Neuronal stem cell (in vitro differentiated cells): ENCODE measurements around the gene ZNF566.
A peak's percentile ranks its signal among the peaks of the same experiment; 100 is the strongest.

ENCODE experiments used
- DNase-seq: peaks from one replicate; pipeline ENCODE4 v3.0.0-alpha.2; 2013; ENCODE audit warnings: low spot score
- H2AFZ ChIP-seq: one replicate; pipeline ENCODE4 v1.6.1; 2013; ENCODE audit warnings: mild to moderate bottlenecking, low read length, inconsistent platforms
- H2AK5ac ChIP-seq: 2 replicates; pipeline ENCODE4 v1.6.1; 2013; ENCODE audit warnings: low read depth, mild to moderate bottlenecking, inconsistent platforms, low read length, moderate library complexity, mixed read lengths
- H2BK120ac ChIP-seq: 2 replicates; pipeline ENCODE4 v1.6.1; 2013; ENCODE audit warnings: low read depth, mild to moderate bottlenecking, inconsistent platforms, low read length, moderate library complexity, mixed read lengths
- H2BK12ac ChIP-seq: one replicate; pipeline ENCODE4 v1.6.1; 2013; ENCODE audit warnings: low read length, inconsistent platforms
- H2BK15ac ChIP-seq: 2 replicates; pipeline ENCODE4 v1.6.1; 2013; ENCODE audit warnings: mild to moderate bottlenecking, low read length, inconsistent platforms, mixed read lengths
- H2BK5ac ChIP-seq: one replicate; pipeline ENCODE4 v1.6.1; 2013; ENCODE audit warnings: inconsistent platforms, mild to moderate bottlenecking, low read length, moderate library complexity
- H3K14ac ChIP-seq: one replicate; pipeline ENCODE4 v1.6.1; 2013; ENCODE audit warnings: low read length, inconsistent platforms
- H3K18ac ChIP-seq: 2 replicates; pipeline ENCODE4 v1.6.1; 2013; ENCODE audit warnings: low read length, inconsistent platforms
- H3K23ac ChIP-seq: 2 replicates; pipeline ENCODE4 v1.6.1; 2013; ENCODE audit warnings: low read depth, mild to moderate bottlenecking, mixed read lengths, low read length, inconsistent platforms; ENCODE audit not compliant: poor library complexity
- H3K27ac ChIP-seq: replicated peaks from 3 replicates; pipeline ENCODE4 v1.5.1; 2013; ENCODE audit warnings: low read length, inconsistent platforms
- H3K27me3 ChIP-seq, 3 experiments: 2 replicates each; pipeline ENCODE4 v1.6.1; 2013; ENCODE audit warnings: low read length in 3 of 3, mild to moderate bottlenecking in 2 of 3, inconsistent platforms in 1 of 3, low read depth in 1 of 3, mixed read lengths in 1 of 3, moderate library complexity in 1 of 3; ENCODE audit not compliant: control insufficient read depth in 3 of 3, insufficient read depth in 3 of 3
- H3K36me3 ChIP-seq, 2 donors: replicated peaks in 1 of 2; 2 replicates each; pipeline ENCODE4 v1.6.1; 2013; ENCODE audit warnings: low read length in 2 of 2; ENCODE audit not compliant: control insufficient read depth in 2 of 2, insufficient read depth in 2 of 2
- H3K4ac ChIP-seq: 2 replicates; pipeline ENCODE4 v1.6.1; 2013; ENCODE audit warnings: inconsistent platforms, mild to moderate bottlenecking, low read length, moderate library complexity
- H3K4me1 ChIP-seq, 2 donors: 1 replicate in 1 of 2; 2 replicates in 1 of 2; pipeline ENCODE4 v1.6.1; 2013; ENCODE audit warnings: low read length in 2 of 2, low read depth in 1 of 2; ENCODE audit not compliant: control insufficient read depth in 2 of 2, insufficient read depth in 1 of 2
- H3K4me2 ChIP-seq: one replicate; pipeline ENCODE4 v1.6.1; 2013; ENCODE audit warnings: mild to moderate bottlenecking, low read length, inconsistent platforms; ENCODE audit not compliant: insufficient read depth, poor library complexity, severe bottlenecking
- H3K4me3 ChIP-seq, 2 donors: 2 replicates each; pipeline ENCODE4 v1.5.1; 2013; ENCODE audit warnings: low read length in 2 of 2, mild to moderate bottlenecking in 2 of 2, inconsistent platforms in 1 of 2, moderate library complexity in 1 of 2
- H3K79me1 ChIP-seq: one replicate; pipeline ENCODE4 v1.6.1; 2013; ENCODE audit warnings: low read depth, mild to moderate bottlenecking, inconsistent platforms, low read length, moderate library complexity
- H3K9ac ChIP-seq: one replicate; pipeline ENCODE4 v1.6.1; 2013; ENCODE audit warnings: mild to moderate bottlenecking, low read depth, low read length, inconsistent platforms; ENCODE audit not compliant: poor library complexity
- H3K9me3 ChIP-seq, 2 donors: replicated peaks in 1 of 2; 2 replicates each; pipeline versions ENCODE3 to v1.6.1; 2013; ENCODE audit warnings: low read length in 2 of 2, mild to moderate bottlenecking in 2 of 2, inconsistent platforms in 1 of 2, low read depth in 1 of 2, mixed read lengths in 1 of 2, moderate library complexity in 1 of 2; ENCODE audit not compliant: control insufficient read depth in 2 of 2, insufficient read depth in 1 of 2
- H4K8ac ChIP-seq: one replicate; pipeline ENCODE4 v1.6.1; 2013; ENCODE audit warnings: low read depth, mild to moderate bottlenecking, inconsistent platforms, low read length, moderate library complexity
- H4K91ac ChIP-seq: one replicate; pipeline ENCODE4 v1.6.1; 2013; ENCODE audit warnings: low read length, low read depth, mild to moderate bottlenecking, inconsistent platforms; ENCODE audit not compliant: poor library complexity
- WGBS, 2 donors: extraction: QIAGEN DNeasy Blood & Tissue Kit; methylation state at CpG; one replicate each; pipeline ENCODE4 v1.1.7; 2013; ENCODE audit warnings: missing lambda C conversion rate in 2 of 2, mixed read lengths in 1 of 2; ENCODE audit not compliant: insufficient read length in 2 of 2, insufficient replicate concordance in 1 of 2; ENCODE audit errors: extremely low coverage in 2 of 2; 5-methylcytosine and 5-hydroxymethylcytosine counted together

Gene ZNF566

DNA sequence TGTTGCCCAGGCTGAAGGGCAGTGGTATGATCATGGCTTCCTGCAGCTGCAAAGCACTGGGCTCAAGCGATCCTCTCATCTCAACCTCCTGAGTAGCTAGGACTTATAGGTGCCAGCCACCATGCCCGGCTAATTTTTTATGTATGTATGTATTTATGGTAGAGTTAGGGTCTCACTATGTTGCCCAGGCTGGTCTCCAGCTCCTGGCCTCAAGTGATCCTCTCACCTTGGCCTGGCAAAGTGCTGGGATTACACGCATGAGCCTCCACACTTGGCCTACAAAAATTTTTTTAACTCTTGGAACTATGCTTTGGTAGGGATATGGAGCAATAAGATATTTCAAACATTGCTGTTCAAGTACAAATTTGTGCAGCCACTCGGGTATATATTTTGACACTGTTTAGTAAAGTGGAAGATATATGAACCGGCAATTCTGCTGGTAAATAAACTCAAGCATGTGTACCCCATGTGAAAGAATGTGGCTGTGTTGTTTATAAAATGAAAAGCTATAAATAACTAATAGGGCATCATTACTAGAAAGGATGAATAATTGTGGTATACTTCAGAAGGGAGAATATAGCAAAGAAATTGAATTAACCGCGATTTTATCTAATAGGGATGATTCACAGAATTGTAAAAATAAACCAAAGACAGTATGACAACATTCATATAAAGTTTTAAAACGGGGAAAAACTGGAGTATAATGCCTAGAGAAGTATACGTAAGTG lies 1.1 kb downstream of the ZNF566 start:
- H4K8ac ChIP-seq: no peak overlapping the region
- H3K23ac ChIP-seq: no peak overlapping the region
- H2BK120ac ChIP-seq: no peak overlapping the region
- peak overlapping the region; percentile 98 for H3K9ac ChIP-seq
- no peaks in the 10 kb centered on the region for H3K27me3 ChIP-seq
- H2BK15ac ChIP-seq: no peak overlapping the region
- no CpG with 5 or more reads among the region's 9 CpGs for WGBS, 2 donors
- H2AFZ ChIP-seq: peak overlapping the region; percentile 98
- peaks cover 4% of the 10 kb centered on the region for H3K79me1 ChIP-seq
- H3K4me2 ChIP-seq: peak overlapping the region; percentile 88
- no peak overlapping the region for H2AK5ac ChIP-seq
- H3K4me3 ChIP-seq: peak overlapping the region; percentile 65 to 87
- peaks cover 5 to 45% of the 10 kb centered on the region in 2 donors for H3K9me3 ChIP-seq
- H4K91ac ChIP-seq: no peak overlapping the region
- H3K4ac ChIP-seq: no peak overlapping the region
- peaks cover 0 to 18% of the 10 kb centered on the region in 2 donors for H3K36me3 ChIP-seq
- H3K4me1 ChIP-seq: peaks cover 2% of the 10 kb centered on the region in 2 donors
- no peak overlapping the region for H2BK12ac ChIP-seq
- H2BK5ac ChIP-seq: no peak overlapping the region
- no peak overlapping the region for H3K27ac ChIP-seq
- no peak overlapping the region for H3K18ac ChIP-seq
- DNase-seq: no peak
- no peak overlapping the region for H3K14ac ChIP-seq

DNA sequence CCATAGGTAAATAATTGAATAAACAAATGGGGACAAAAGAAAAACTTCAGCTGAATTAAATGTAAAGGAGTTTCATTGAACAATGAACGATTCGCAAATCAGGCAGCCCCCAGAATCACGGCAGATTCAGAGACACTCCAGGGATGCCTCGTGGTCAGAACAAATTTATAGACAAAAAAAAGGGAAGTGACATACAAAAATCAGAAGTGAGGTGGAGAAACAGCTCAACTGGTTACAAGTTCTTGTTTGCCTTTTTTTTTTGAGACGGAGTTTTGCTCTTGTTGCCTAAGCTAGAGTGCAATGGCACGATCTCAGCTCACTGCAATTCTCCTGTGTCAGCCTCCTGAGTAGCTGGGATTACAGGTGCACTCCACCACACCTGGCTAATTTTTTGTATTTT lies 5.7 kb downstream of the ZNF566 start:
- peaks cover 2 to 32% of the 10 kb centered on the region in 2 donors for H3K36me3 ChIP-seq
- H2BK120ac ChIP-seq: no peak overlapping the region
- H3K9me3 ChIP-seq: peaks cover 3 to 72% of the 10 kb centered on the region in 2 donors
- no peak overlapping the region for H3K18ac ChIP-seq
- no peak overlapping the region for H2AFZ ChIP-seq
- H3K14ac ChIP-seq: no peak overlapping the region
- H3K4ac ChIP-seq: no peak overlapping the region
- no peak overlapping the region for H4K91ac ChIP-seq
- H3K4me3 ChIP-seq: no peak overlapping the region
- no peak overlapping the region for H2BK15ac ChIP-seq
- H3K9ac ChIP-seq: no peak overlapping the region
- no peak overlapping the region for H3K4me2 ChIP-seq
- no peak overlapping the region for H3K27ac ChIP-seq
- DNase-seq: no peak
- H4K8ac ChIP-seq: no peak overlapping the region
- peaks cover 1% of the 10 kb centered on the region for H3K79me1 ChIP-seq
- no peak overlapping the region for H2AK5ac ChIP-seq
- H2BK12ac ChIP-seq: no peak overlapping the region
- peaks cover 0 to 2% of the 10 kb centered on the region in 2 donors for H3K4me1 ChIP-seq
- no peak overlapping the region for H2BK5ac ChIP-seq
- H3K23ac ChIP-seq: no peak overlapping the region
- no CpG with 5 or more reads among the region's 6 CpGs for WGBS, 2 donors
- no peaks in the 10 kb centered on the region for H3K27me3 ChIP-seq

DNA sequence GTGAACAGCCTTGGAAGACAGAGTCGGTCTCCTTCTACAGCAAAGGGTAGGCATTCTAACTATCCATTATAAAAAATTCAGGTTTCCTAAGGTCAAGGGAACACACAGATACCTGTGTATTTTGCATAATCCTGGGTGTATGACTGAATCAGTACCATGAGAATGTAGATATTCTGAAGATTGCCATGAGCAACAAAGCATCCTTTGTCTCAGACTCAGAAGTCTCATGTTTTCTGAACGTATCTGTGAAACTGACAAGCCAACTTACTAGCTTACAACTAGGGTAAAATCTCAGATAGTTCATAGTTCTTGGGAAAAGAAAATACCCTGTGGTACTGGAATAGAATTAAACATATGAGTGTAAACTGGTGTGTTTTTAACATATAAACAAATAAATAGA lies 6.5 kb downstream of the ZNF566 start:
- H2AK5ac ChIP-seq: no peak overlapping the region
- H3K79me1 ChIP-seq: peaks cover 1% of the 10 kb centered on the region
- no peak overlapping the region for H2AFZ ChIP-seq
- no peak overlapping the region for H2BK12ac ChIP-seq
- no peak overlapping the region for H2BK120ac ChIP-seq
- no CpG with 5 or more reads among the region's 2 CpGs for WGBS, 2 donors
- no peak overlapping the region for H2BK5ac ChIP-seq
- DNase-seq: no peak
- H3K9me3 ChIP-seq: peaks cover 7 to 77% of the 10 kb centered on the region in 2 donors
- H3K27me3 ChIP-seq: no peaks in the 10 kb centered on the region
- H3K4ac ChIP-seq: no peak overlapping the region
- H4K91ac ChIP-seq: no peak overlapping the region
- no peak overlapping the region for H4K8ac ChIP-seq
- no peak overlapping the region for H3K4me2 ChIP-seq
- H3K4me3 ChIP-seq: no peak overlapping the region
- no peak overlapping the region for H3K14ac ChIP-seq
- H3K9ac ChIP-seq: no peak overlapping the region
- H3K23ac ChIP-seq: no peak overlapping the region
- no peak overlapping the region for H3K27ac ChIP-seq
- no peak overlapping the region for H2BK15ac ChIP-seq
- H3K36me3 ChIP-seq: peaks cover 2 to 38% of the 10 kb centered on the region in 2 donors
- H3K4me1 ChIP-seq: no peaks in the 10 kb centered on the region
- no peak overlapping the region for H3K18ac ChIP-seq

GRCh38 chr19:36460046-36460445 lies 29.3 kb downstream of the ZNF566 start:
- H3K4me1 ChIP-seq: no peaks in the 10 kb centered on the region
- no peak overlapping the region for H3K23ac ChIP-seq
- H3K27me3 ChIP-seq: no peaks in the 10 kb centered on the region
- H3K36me3 ChIP-seq: peaks cover 2 to 70% of the 10 kb centered on the region in 2 donors
- no peak overlapping the region for H3K9ac ChIP-seq
- H3K27ac ChIP-seq: no peak overlapping the region
- no peak for DNase-seq
- H4K8ac ChIP-seq: no peak overlapping the region
- peaks cover 0 to 78% of the 10 kb centered on the region in 2 donors for H3K9me3 ChIP-seq
- H2BK5ac ChIP-seq: no peak overlapping the region
- no peak overlapping the region for H4K91ac ChIP-seq
- no peaks in the 10 kb centered on the region for H3K79me1 ChIP-seq
- no peak overlapping the region for H3K18ac ChIP-seq
- H2AFZ ChIP-seq: no peak overlapping the region
- H2BK15ac ChIP-seq: no peak overlapping the region
- H3K4me2 ChIP-seq: no peak overlapping the region
- H2AK5ac ChIP-seq: no peak overlapping the region
- no peak overlapping the region for H2BK12ac ChIP-seq
- H3K4ac ChIP-seq: no peak overlapping the region
- no peak overlapping the region for H2BK120ac ChIP-seq
- H3K14ac ChIP-seq: no peak overlapping the region
- no CpG with 5 or more reads among the region's 1 CpG for WGBS, 2 donors
- H3K4me3 ChIP-seq: no peak overlapping the region
